Colonic mucosa (tissue), 4 donors: ENCODE results near the gene CAPZB. TPM values are rescaled to one million over a fixed set of nuclear protein-coding genes. Genes with fewer than 3 reads are reported as not detected.

Experiments used
- DNase-seq: peaks from one replicate; pipeline ENCODE4 v3.0.0-alpha.2; 2020
- H3K27ac ChIP-seq: fragments of 200-600 bp; one replicate; pipeline ENCODE4 v1.8.0; 2021
- H3K27me3 ChIP-seq: fragments of 200-600 bp; one replicate; pipeline ENCODE4 v1.8.0; 2021
- H3K36me3 ChIP-seq: fragments of 200-600 bp; one replicate; pipeline ENCODE4 v1.8.0; 2021
- H3K4me1 ChIP-seq: fragments of 200-600 bp; one replicate; pipeline ENCODE4 v1.8.0; 2021; ENCODE audit warnings: mild to moderate bottlenecking
- H3K4me3 ChIP-seq: fragments of 200-600 bp; one replicate; pipeline ENCODE4 v1.8.0; 2021
- H3K9ac ChIP-seq, 2 donors: one replicate each; pipeline ENCODE4 v1.7.0; 2013; ENCODE audit warnings: control low read depth in 2 of 2, low read depth in 2 of 2, low read length in 2 of 2
- H3K9me3 ChIP-seq: fragments of 200-600 bp; one replicate; pipeline ENCODE4 v1.8.0; 2021
- CTCF ChIP-seq: fragments of 200-600 bp; IDR thresholded peaks from one replicate; pipeline ENCODE4 v1.8.0; 2022; ENCODE audit warnings: antibody characterized with exemption, mild to moderate bottlenecking
- intact Hi-C: fragments of 100-400 bp; cut with DNase I; formaldehyde crosslinking; loops from one replicate; pipeline ENCODE4 v1.14.1; 2022
- total RNA-seq, 2 donors: library from RNA; stranded (reverse); fragmentation: NEBNext Ultra II Directional in 1 of 2; extraction: Animal tissue kit (Norgen Biotek cat#: 25700) in 1 of 2; gene quantifications; one replicate each; pipeline ENCODE4 v1.2.1, GENCODE V29; 2021
- donor health status: healthy.
- donor health status: DM: no; HTN: no; CAD: no.
- donor health status: DM: no; HTN: no; CAD: no.

Gene CAPZB
- 100 to 1,000 TPM; 397 to 407 TPM for total RNA-seq

GRCh38 chr1:19485362-19486187, at the start of gene CAPZB:
CAPZB (minus strand) TSS chr1:19485539; CDS start chr1:19485438, 101 bp downstream.
- Histone ChIP-seq H3K4me3 (peak within 1 kb of the TSS; percentile 93), H3K27me3 (no peaks in the 10 kb centered on the region), H3K36me3 (no peaks in the 10 kb centered on the region), H3K9ac (peak within 1 kb of the TSS; percentile 99), H3K27ac (peak within 1 kb of the TSS; percentile 98), H3K9me3 (no peaks in the 10 kb centered on the region), H3K4me1 (peaks cover 12% of the 10 kb centered on the region)
- intact Hi-C loops = no loop called here
- DNase-seq = peak; percentile 95
- no peak for TF ChIP-seq CTCF

GRCh38 chr1:19534281-19534680, 48.9 kb upstream of the CAPZB start:
- H3K36me3 ChIP-seq = no peaks in the 10 kb centered on the region
- no peaks in the 10 kb centered on the region for H3K9me3 ChIP-seq
- no peaks in the 10 kb centered on the region for H3K27me3 ChIP-seq
- intact Hi-C loops = no loop called here
- DNase-seq = no peak
- H3K4me1 ChIP-seq = no peaks in the 10 kb centered on the region
- H3K9ac ChIP-seq = no peak overlapping the region
- no peak overlapping the region for H3K27ac ChIP-seq
- no peak overlapping the region for H3K4me3 ChIP-seq
- TF ChIP-seq CTCF = no peak

GRCh38 chr1:19533626-19534025, 48.3 kb upstream of the CAPZB start:
- Histone ChIP-seq H3K27me3 (no peaks in the 10 kb centered on the region), H3K36me3 (no peaks in the 10 kb centered on the region), H3K27ac (no peak overlapping the region), H3K9ac (no peak overlapping the region), H3K9me3 (no peaks in the 10 kb centered on the region), H3K4me3 (no peak overlapping the region), H3K4me1 (no peaks in the 10 kb centered on the region)
- DNase-seq = no peak
- intact Hi-C loops = no loop called here
- TF ChIP-seq CTCF = no peak

GRCh38 chr1:19532519-19532918, 47.2 kb upstream of the CAPZB start:
- H3K9me3 ChIP-seq = no peaks in the 10 kb centered on the region
- TF ChIP-seq CTCF = no peak
- no peak overlapping the region for H3K9ac ChIP-seq
- no peak for DNase-seq
- H3K4me3 ChIP-seq = no peak overlapping the region
- H3K27ac ChIP-seq = peak overlapping the region; percentile 18
- no peaks in the 10 kb centered on the region for H3K4me1 ChIP-seq
- intact Hi-C loops = no loop called here
- no peaks in the 10 kb centered on the region for H3K27me3 ChIP-seq
- no peaks in the 10 kb centered on the region for H3K36me3 ChIP-seq

GRCh38 chr1:19529664-19530063, 44.3 kb upstream of the CAPZB start:
- no peak overlapping the region for H3K27ac ChIP-seq
- H3K36me3 ChIP-seq = no peaks in the 10 kb centered on the region
- no peak for TF ChIP-seq CTCF
- H3K4me1 ChIP-seq = no peaks in the 10 kb centered on the region
- no peaks in the 10 kb centered on the region for H3K27me3 ChIP-seq
- H3K4me3 ChIP-seq = no peak overlapping the region
- no peaks in the 10 kb centered on the region for H3K9me3 ChIP-seq
- intact Hi-C loops = no loop called here
- DNase-seq = no peak
- H3K9ac ChIP-seq = no peak overlapping the region
